CD4-positive, alpha-beta T cell (primary cell): Measurements from ENCODE around the gene KCTD3. TPM values are rescaled to one million over a fixed set of nuclear protein-coding genes. Genes with fewer than 3 reads are reported as not detected.

Source experiments
- ATAC-seq: fragments of 200-7000 bp; cut with Tn5 transposase; one replicate; pipeline ENCODE4 v1.10.0; 2022; ENCODE audit warnings: mild to moderate bottlenecking; ENCODE audit not compliant: poor library complexity
- CTCF ChIA-PET: fragments of 350-600 bp; sonication (Branson Sonifier 250); formaldehyde crosslinking; loops from one replicate; lab custom pipeline; 2021; ENCODE audit warnings: antibody characterized with exemption, inconsistent platforms; lab: Charles Lee
- POLR2A ChIA-PET: fragments of 350-600 bp; sonication (Branson Sonifier 250); formaldehyde crosslinking; loops from one replicate; lab custom pipeline; 2021; ENCODE audit warnings: antibody characterized with exemption, inconsistent platforms; lab: Charles Lee
- DNase-seq, 14 experiments: peaks; one replicate each; pipeline ENCODE4 v3.0.0-alpha.2; 2013 to 2020; ENCODE audit warnings: mixed read lengths in 2 of 14
- H3K27ac ChIP-seq, 2 donors: one replicate each; pipeline versions ENCODE4 v1.5.1 to v1.7.0; 2013; ENCODE audit warnings: low read length in 2 of 2, low read depth in 1 of 2, mild to moderate bottlenecking in 1 of 2
- H3K27me3 ChIP-seq, 2 experiments: 1 replicate in 1 of 2; 2 replicates in 1 of 2; pipeline versions ENCODE4 v1.6.1 to v1.7.0; 2013; ENCODE audit warnings: low read length in 2 of 2, control low read depth in 1 of 2, mild to moderate bottlenecking in 1 of 2, moderate library complexity in 1 of 2; ENCODE audit not compliant: insufficient read depth in 2 of 2, control insufficient read depth in 1 of 2
- H3K36me3 ChIP-seq: one replicate; pipeline ENCODE4 v1.6.1; 2013; ENCODE audit warnings: low read length, control low read depth; ENCODE audit not compliant: insufficient read depth
- H3K4me1 ChIP-seq: one replicate; pipeline ENCODE4 v1.6.1; 2013; ENCODE audit warnings: low read length, control low read depth; ENCODE audit not compliant: insufficient read depth
- H3K4me3 ChIP-seq: one replicate; pipeline ENCODE4 v1.5.1; 2013; ENCODE audit warnings: mild to moderate bottlenecking, low read length, moderate library complexity
- H3K9me3 ChIP-seq, 2 experiments: 1 replicate in 1 of 2; 2 replicates in 1 of 2; pipeline versions ENCODE4 v1.6.1 to v1.7.0; 2013; ENCODE audit warnings: low read length in 2 of 2, mild to moderate bottlenecking in 2 of 2, control low read depth in 1 of 2, moderate library complexity in 1 of 2; ENCODE audit not compliant: control insufficient read depth in 1 of 2, insufficient read depth in 1 of 2
- H3K27ac Mint-ChIP-seq: one replicate; pipeline ENCODE4 v1.8.0; 2020; ENCODE audit warnings: mixed read lengths
- H3K27me3 Mint-ChIP-seq: one replicate; pipeline ENCODE4 v1.8.0; 2021; ENCODE audit warnings: mixed read lengths
- H3K36me3 Mint-ChIP-seq: one replicate; pipeline ENCODE4 v1.8.0; 2021; ENCODE audit warnings: low read depth, mixed read lengths
- H3K4me1 Mint-ChIP-seq: one replicate; pipeline ENCODE4 v1.8.0; 2021; ENCODE audit warnings: low read depth, mixed read lengths
- H3K4me3 Mint-ChIP-seq: one replicate; pipeline ENCODE4 v1.8.0; 2020; ENCODE audit warnings: mild to moderate bottlenecking, mixed read lengths
- H3K9me3 Mint-ChIP-seq: one replicate; pipeline ENCODE4 v1.8.0; 2020; ENCODE audit warnings: mixed read lengths
- CTCF ChIP-seq: fragments of 200-600 bp; IDR thresholded peaks from one replicate; pipeline ENCODE4 v1.8.0; 2022; ENCODE audit warnings: antibody characterized with exemption, mild to moderate bottlenecking
- intact Hi-C, 2 experiments: fragments of 100-400 bp; cut with DNase I in 1 of 2; cut with micrococcal nuclease in 1 of 2; formaldehyde crosslinking; loops; one replicate each; pipeline versions ENCODE4 v1.15.1 to v1.9.0; 2023 to 2025; cut with DNase I, micrococcal nuclease
- total RNA-seq, 174 experiments: library from RNA in 2 of 174; stranded (reverse) in 2 of 174; gene quantifications; one replicate each; pipeline ENCODE4 v1.2.3 and lab custom pipeline; 2021 to 2026

Gene KCTD3
- total RNA-seq, 2 experiments from 2014 or later: 3.0 to 4.8 TPM

GRCh38 chr1:215589650-215590435 is 22.7 kb downstream of the KCTD3 start:
- Mint-ChIP-seq H3K9me3 (peaks cover 4% of the 10 kb centered on the region), H3K4me1 (no peaks in the 10 kb centered on the region), H3K27ac (no peak overlapping the region), H3K36me3 (peaks cover 47% of the 10 kb centered on the region), H3K4me3 (no peak overlapping the region), H3K27me3 (no peaks in the 10 kb centered on the region)
- Histone ChIP-seq H3K27ac (no peak overlapping the region), H3K4me1 (no peaks in the 10 kb centered on the region), H3K4me3 (no peak overlapping the region), H3K9me3 (no peaks in the 10 kb centered on the region), H3K36me3 (no peaks in the 10 kb centered on the region), H3K27me3 (no peaks in the 10 kb centered on the region)
- DNase-seq (no peak), ATAC-seq (no peak)
- TF ChIP-seq CTCF: no peak
- intact Hi-C loops: no loop called here
- ChIA-PET POLR2A (no interaction called here), CTCF (no interaction called here)

GRCh38 chr1:215590779-215591491 is 23.8 kb downstream of the KCTD3 start:
- H3K4me3 Mint-ChIP-seq: no peak overlapping the region
- Histone ChIP-seq H3K4me1 (no peaks in the 10 kb centered on the region), H3K9me3 (no peaks in the 10 kb centered on the region), H3K36me3 (no peaks in the 10 kb centered on the region), H3K4me3 (no peak overlapping the region), H3K27me3 (no peaks in the 10 kb centered on the region), H3K27ac (no peak overlapping the region)
- POLR2A ChIA-PET: no interaction called here
- TF ChIP-seq CTCF: no peak
- intact Hi-C loops: no loop called here
- no peaks in the 10 kb centered on the region for H3K4me1 Mint-ChIP-seq
- DNase-seq: no peak
- H3K27ac Mint-ChIP-seq: no peak overlapping the region
- peaks cover 38% of the 10 kb centered on the region for H3K36me3 Mint-ChIP-seq
- H3K9me3 Mint-ChIP-seq: no peaks in the 10 kb centered on the region
- CTCF ChIA-PET: no interaction called here
- no peaks in the 10 kb centered on the region for H3K27me3 Mint-ChIP-seq
- ATAC-seq: no peak

- DNase-seq: no peak
- POLR2A ChIA-PET: no interaction called here
- Histone ChIP-seq H3K27ac (no peak overlapping the region), H3K36me3 (no peaks in the 10 kb centered on the region), H3K4me3 (no peak overlapping the region), H3K27me3 (no peaks in the 10 kb centered on the region), H3K9me3 (no peaks in the 10 kb centered on the region), H3K4me1 (no peaks in the 10 kb centered on the region)
- H3K27me3 Mint-ChIP-seq: no peaks in the 10 kb centered on the region
- H3K9me3 Mint-ChIP-seq: no peaks in the 10 kb centered on the region
- CTCF ChIA-PET: no interaction called here
- no peak for ATAC-seq
- no peak for TF ChIP-seq CTCF
- peaks cover 34% of the 10 kb centered on the region for H3K36me3 Mint-ChIP-seq
- intact Hi-C loops: no loop called here
- H3K4me3 Mint-ChIP-seq: no peak overlapping the region
- no peaks in the 10 kb centered on the region for H3K4me1 Mint-ChIP-seq
- H3K27ac Mint-ChIP-seq: no peak overlapping the region
These were observed 27.5 kb downstream of the KCTD3 start for GRCh38 chr1:215594640-215595039.
